H54 (cell line): ENCODE results near the gene KBTBD12.

ENCODE experiments used
- DNase-seq: peaks from one replicate; pipeline ENCODE4 v3.0.0; 2011; ENCODE audit warnings: low spot score, mixed read lengths; ENCODE audit not compliant: insufficient read length
- FAIRE-seq: peaks from 3 replicates; lab custom pipeline; 2011; peaks lifted over from hg19 to GRCh38; lab: Jason Lieb, UNC
- POLR2A ChIP-seq: IDR thresholded peaks from 2 replicates; pipeline ENCODE4 v1.6.1; 2011; ENCODE audit warnings: low read depth, mild to moderate bottlenecking, low read length

The KBTBD12 gene

GRCh38 chr3:127914584-127914983 is 448 bp upstream of the KBTBD12 start:
- no peak for DNase-seq
- no peak for FAIRE-seq

DNA sequence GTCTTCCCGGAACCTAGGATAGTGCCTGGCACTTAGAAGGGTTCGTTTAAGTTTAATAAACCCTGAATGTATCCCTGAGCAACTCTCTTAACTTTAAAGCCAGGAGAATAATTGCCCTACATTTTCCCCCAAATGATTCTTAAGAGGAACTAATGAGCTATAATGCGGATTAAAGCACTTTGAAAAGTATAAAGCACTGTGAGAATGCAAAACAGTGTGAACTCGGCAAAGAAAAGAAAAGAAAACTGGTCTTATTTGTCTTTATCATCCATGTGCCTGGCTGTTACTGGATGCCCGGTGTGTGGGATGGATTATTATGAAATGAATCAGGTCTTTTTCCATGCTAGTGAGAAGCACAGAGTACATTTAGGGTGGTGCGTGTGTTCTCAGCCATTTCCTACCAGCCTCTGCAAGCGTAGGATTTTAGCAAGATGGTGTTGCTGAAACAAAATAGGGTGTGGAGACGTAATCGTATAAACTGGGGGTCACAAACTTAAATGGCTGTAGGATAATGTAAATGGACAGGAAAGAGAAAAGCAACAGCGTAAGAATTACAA is 983 bp downstream of the KBTBD12 start:
- no peak for DNase-seq
- no peak for TF ChIP-seq POLR2A
- no peak for FAIRE-seq

More at GRCh38 chr3:127914584-127914983, 448 bp upstream of the KBTBD12 start:
- TF ChIP-seq POLR2A, result no peak

DNA sequence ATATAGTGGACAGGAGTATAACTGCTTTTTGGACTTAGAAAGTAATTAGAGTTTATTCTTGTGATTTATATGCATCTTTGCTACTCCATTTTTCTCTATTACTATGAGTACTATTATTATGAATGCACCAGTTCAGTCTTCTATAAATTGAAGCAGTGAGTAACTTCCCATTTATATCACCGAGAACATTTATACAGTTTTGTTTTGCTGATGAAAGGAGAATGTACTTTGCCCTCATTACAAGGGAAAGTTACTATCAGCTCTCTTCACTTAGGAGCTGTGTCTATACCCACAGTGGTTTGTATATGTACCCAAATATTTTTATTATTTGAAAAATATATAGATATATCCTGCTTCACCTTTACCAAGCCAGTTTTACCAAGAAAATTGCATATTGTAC is 5.7 kb downstream of the KBTBD12 start:
- TF ChIP-seq POLR2A, result no peak
- DNase-seq (no peak), FAIRE-seq (no peak)

DNA sequence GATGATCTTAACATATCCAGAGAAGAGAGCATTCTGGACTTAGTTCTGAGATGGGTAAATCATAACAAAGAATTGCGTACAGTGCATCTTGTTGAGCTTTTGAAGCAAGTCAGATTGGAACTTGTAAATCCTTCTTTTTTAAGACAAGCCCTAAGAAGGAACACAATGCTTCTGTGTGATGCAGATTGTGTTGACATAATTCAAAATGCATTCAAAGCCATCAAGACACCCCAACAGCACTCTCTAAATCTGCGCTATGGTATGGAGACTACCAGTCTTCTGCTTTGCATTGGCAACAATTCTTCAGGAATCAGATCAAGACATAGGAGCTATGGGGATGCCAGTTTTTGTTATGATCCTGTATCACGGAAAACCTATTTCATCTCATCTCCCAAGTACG is 8.6 kb downstream of the KBTBD12 start:
- TF ChIP-seq POLR2A, result no peak
- FAIRE-seq, result peak; percentile 52

DNA sequence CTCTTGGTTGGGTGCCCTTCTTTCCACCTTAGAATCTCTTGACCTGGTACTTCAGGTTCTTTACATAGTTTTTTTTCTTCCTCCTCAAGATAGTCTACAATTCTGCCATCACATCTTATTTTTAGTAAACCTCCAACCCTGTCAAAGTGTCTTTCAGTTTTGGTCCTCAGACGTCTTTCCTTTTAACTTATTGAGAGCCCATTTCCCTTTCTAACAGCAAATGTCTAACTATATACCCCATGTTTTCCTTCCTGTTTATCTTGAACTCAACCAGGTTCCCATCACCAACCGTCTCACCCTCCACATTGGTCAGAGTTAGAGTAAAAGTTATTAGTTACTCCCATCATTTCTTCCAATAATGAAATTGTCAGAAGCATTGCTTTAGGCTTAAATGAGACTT is 10.4 kb downstream of the KBTBD12 start:
- TF ChIP-seq POLR2A, result no peak
- no peak for DNase-seq
- no peak for FAIRE-seq

More for the DNA sequence above, 8.6 kb downstream of the KBTBD12 start:
- DNase-seq, result no peak

GRCh38 chr3:127927829-127928604 is 13.0 kb downstream of the KBTBD12 start:
- FAIRE-seq, result no peak
- no peak for TF ChIP-seq POLR2A
- DNase-seq, result no peak

- FAIRE-seq, result peak; percentile 61
- DNase-seq, result no peak
- TF ChIP-seq POLR2A, result no peak
Measured at GRCh38 chr3:127929818-127930413, 14.9 kb downstream of the KBTBD12 start.

DNA sequence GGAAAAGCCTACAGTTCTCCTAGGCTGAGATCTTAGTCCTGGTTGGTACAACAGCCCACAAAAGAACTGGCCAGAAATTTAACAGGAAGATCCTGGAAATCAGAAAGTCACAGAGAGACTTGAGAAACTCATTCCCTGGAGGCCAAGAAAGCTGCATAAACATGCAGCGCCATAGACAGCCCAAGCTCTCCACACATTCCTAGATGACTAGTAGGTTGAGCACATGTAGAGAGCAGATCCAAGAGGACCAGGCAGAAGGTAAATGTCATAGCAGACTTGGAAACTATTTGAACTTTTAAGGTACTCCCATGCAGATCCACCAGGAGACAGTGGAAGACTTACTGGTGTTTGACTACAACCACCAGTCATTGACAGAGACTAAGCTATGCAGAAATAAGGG is 18.4 kb downstream of the KBTBD12 start:
- FAIRE-seq, result no peak

DNA sequence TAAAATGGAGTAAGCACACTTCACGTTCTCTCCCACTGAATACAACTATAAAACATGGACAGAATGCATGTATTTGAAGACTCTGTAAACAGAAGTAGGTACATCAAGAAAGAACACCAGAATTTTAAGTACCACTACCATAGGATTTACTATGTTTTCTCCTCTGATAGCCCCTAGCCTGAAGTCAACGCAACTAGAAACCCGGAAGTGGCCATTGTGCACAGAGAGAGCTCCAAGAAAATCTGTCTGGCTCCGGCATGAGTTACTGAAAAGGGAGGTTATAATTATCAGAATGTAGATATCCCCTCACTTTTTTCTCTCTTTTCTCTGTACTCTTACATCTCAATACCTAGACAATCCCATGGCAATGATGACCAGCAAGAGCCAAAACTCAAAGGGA is 23.8 kb downstream of the KBTBD12 start:
- no peak for TF ChIP-seq POLR2A
- FAIRE-seq (no peak), DNase-seq (no peak)

More for the DNA sequence above, 18.4 kb downstream of the KBTBD12 start:
- no peak for TF ChIP-seq POLR2A
- no peak for DNase-seq

GRCh38 chr3:127940116-127940515 is 25.1 kb downstream of the KBTBD12 start:
- no peak for DNase-seq
- TF ChIP-seq POLR2A, result no peak
- peak; percentile 53 for FAIRE-seq

DNA sequence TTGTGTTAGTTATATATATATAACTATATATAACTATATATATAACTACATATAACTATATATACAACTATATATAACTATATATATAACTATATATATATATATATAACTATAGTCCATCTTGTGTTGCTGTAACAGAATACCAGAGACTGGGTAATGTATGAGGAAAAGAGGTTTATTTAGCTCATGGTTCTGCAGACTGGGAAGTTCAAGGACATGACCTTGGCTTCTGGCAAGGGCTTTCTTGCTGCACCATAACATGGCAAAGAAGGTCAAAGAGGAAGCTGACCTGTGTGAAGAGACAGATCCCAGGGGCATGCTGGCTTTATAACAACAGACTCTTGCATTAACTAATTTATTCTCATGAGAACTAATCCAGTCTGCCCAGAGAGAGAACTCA is 27.6 kb downstream of the KBTBD12 start:
- no peak for TF ChIP-seq POLR2A
- FAIRE-seq (no peak), DNase-seq (no peak)

- DNase-seq (no peak), FAIRE-seq (no peak)
- TF ChIP-seq POLR2A, result no peak
Measured at GRCh38 chr3:127948211-127948610, 33.2 kb downstream of the KBTBD12 start.

GRCh38 chr3:127949446-127950055 is 34.5 kb downstream of the KBTBD12 start:
- no peak for FAIRE-seq
- no peak for TF ChIP-seq POLR2A
- DNase-seq, result no peak

- no peak for TF ChIP-seq POLR2A
- FAIRE-seq (peak; percentile 76), DNase-seq (no peak)
Measured at GRCh38 chr3:127951276-127951675, 36.2 kb downstream of the KBTBD12 start.
